IPS DF 6.9 (cell line): Measurements from ENCODE around the gene ANKDD1A.

Experiments used
- DNase-seq: peaks from one replicate; pipeline ENCODE4 v3.0.0-alpha.2; 2013; ENCODE audit warnings: low read depth, low spot score
- H3K27ac ChIP-seq: one replicate; pipeline ENCODE4 v1.5.1; 2013; ENCODE audit warnings: low read length, control low read depth
- H3K27me3 ChIP-seq: 2 replicates; pipeline ENCODE4 v1.6.1; 2013; ENCODE audit warnings: mild to moderate bottlenecking, low read length; ENCODE audit not compliant: control insufficient read depth, insufficient read depth
- H3K36me3 ChIP-seq: 2 replicates; pipeline ENCODE4 v1.6.1; 2013; ENCODE audit warnings: low read length; ENCODE audit not compliant: control insufficient read depth, insufficient read depth
- H3K4me1 ChIP-seq: 2 replicates; pipeline ENCODE4 v1.6.1; 2013; ENCODE audit warnings: low read length; ENCODE audit not compliant: control insufficient read depth, insufficient read depth
- H3K4me3 ChIP-seq: 2 replicates; pipeline ENCODE4 v1.5.1; 2013; ENCODE audit warnings: mild to moderate bottlenecking, low read length
- H3K9me3 ChIP-seq: 2 replicates; pipeline ENCODE4 v1.6.1; 2013; ENCODE audit warnings: low read length, inconsistent platforms; ENCODE audit not compliant: control insufficient read depth, insufficient read depth
- WGBS: extraction: QIAGEN DNeasy Blood & Tissue Kit; methylation state at CpG from one replicate; pipeline ENCODE4 v1.1.7; 2013; ENCODE audit warnings: mixed read lengths, missing lambda C conversion rate; ENCODE audit not compliant: insufficient read length, insufficient coverage; 5-methylcytosine and 5-hydroxymethylcytosine counted together

ANKDD1A gene

DNA sequence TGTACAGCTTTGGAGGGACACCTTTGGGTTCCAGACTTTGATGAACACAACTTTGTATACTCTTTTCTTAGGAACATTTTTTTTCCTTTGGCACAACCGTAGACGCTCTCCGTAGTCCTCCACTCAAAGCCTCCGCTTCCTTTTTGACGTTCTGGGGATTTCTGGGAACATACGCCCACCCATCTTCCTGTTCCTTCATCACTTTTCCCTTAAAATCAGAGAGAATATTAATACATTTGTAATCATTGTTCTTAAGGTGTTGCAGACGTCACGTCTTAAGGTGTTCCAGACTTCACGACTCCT lies 78.4 kb downstream of the ANKDD1A start:
- H3K4me1 ChIP-seq = no peaks in the 10 kb centered on the region
- H3K27ac ChIP-seq = no peak overlapping the region
- WGBS = no CpG with 5 or more reads among the region's 9 CpGs
- peak overlapping the region; percentile 86; the same call in 1 of the 2 replicates for H3K4me3 ChIP-seq
- DNase-seq = no peak
- no peaks in the 10 kb centered on the region for H3K9me3 ChIP-seq
- no peaks in the 10 kb centered on the region for H3K36me3 ChIP-seq
- H3K27me3 ChIP-seq = no peaks in the 10 kb centered on the region

DNA sequence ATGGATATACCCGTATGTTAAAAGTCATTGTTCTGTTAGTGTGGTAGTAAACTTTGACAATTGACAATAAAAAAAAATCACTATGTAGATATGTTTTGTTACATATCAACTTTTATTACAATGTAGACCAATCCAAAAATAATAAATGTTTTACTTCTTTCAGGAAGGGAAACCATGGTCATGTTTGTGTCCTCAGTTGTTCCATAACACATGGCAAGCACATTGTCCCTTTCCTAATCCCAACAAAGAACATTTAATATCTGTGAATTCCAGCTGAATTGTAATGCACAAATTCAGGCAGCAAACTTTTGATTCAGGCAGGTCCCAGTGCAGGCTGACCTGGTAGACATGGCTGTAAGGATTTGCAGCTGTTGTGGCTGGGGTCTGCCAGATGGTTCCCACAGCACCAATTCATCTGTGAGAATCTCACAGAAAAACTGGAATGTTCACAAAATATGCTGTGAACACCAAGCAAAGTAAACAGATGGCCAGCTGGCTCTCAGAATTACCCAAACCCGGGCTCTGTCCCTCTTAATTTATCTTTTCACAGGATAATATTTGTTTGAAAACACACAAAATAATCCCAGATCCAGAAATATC lies 79.9 kb downstream of the ANKDD1A start:
- H3K4me3 ChIP-seq = no peak overlapping the region
- H3K9me3 ChIP-seq = no peaks in the 10 kb centered on the region
- no peak for DNase-seq
- H3K36me3 ChIP-seq = no peaks in the 10 kb centered on the region
- no peak overlapping the region for H3K27ac ChIP-seq
- H3K4me1 ChIP-seq = no peaks in the 10 kb centered on the region
- no peaks in the 10 kb centered on the region for H3K27me3 ChIP-seq
- WGBS = no CpG with 5 or more reads among the region's 2 CpGs

DNA sequence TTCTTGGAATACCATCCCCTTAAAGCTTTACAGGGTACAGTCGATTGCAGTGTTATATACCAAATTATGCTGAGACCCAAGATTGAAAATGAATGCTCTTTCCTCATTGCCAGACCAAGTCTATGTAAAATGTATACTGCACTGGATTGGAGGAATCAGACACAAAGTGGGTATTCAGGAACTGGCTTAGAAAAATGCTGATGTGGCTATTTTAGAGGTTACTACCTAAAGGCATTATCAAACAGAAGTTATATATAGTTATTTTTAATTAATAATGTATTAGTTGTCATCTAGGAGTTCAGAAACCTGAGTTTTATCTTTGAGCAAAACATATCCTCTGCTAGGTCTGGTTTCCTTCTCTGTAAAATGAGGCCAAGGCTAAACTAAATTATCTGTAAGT lies 81.6 kb downstream of the ANKDD1A start:
- no peaks in the 10 kb centered on the region for H3K4me1 ChIP-seq
- no peaks in the 10 kb centered on the region for H3K9me3 ChIP-seq
- DNase-seq = no peak
- H3K27me3 ChIP-seq = no peaks in the 10 kb centered on the region
- no CpG with 5 or more reads among the region's 1 CpG for WGBS
- H3K27ac ChIP-seq = no peak overlapping the region
- H3K4me3 ChIP-seq = no peak overlapping the region
- H3K36me3 ChIP-seq = no peaks in the 10 kb centered on the region

DNA sequence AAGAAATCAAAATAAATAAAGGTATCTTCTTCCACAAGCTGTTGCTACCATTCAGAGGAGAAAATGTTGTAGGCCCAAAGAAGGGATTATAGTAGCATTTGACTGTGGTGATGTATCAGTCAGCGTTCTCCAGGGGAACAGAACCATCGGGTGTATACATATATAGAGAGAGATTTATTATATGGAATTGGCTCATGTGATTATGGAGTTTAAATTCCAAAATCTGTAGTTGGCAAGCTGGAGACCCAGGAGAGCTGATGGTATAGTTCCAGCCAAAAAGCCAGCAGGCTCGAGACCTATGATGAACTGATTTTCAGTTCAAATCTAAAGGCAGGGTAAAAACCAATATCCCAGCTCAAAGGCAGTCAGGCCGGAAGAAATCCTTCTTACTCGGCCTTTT lies 85.4 kb downstream of the ANKDD1A start:
- Histone ChIP-seq H3K27me3 (no peaks in the 10 kb centered on the region), H3K4me3 (no peak overlapping the region), H3K4me1 (no peaks in the 10 kb centered on the region), H3K36me3 (no peaks in the 10 kb centered on the region), H3K9me3 (no peaks in the 10 kb centered on the region), H3K27ac (no peak overlapping the region)
- DNase-seq = no peak
- no CpG with 5 or more reads among the region's 5 CpGs for WGBS

DNA sequence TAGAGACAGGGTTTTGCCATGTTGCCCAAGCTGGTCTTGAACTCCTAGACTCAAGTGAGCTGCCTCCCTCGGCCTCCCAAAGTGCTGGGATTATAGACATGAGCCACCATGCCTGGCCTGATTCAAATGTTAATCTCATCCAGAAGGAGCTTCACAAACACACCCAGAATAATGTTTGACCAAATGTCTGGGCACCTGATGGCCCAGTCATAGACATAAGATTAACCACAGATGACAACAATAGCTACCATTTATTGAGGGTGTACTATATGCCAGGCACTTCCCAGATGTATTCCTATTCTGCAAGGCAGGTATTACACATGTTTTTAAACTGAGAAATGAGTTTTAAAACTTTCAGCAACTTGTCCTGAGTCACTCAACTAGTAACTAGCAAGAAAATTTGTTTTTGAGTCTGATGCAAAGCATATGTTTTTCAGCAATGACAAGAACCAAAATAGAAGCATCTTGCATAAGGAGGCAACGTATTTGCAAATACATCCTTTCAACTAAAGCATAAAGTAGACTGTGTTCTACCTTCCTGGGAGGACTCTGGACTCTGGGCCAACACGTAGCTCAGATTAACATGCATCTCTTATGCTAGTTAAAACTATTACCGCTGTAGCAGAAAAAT lies 86.2 kb downstream of the ANKDD1A start:
- H3K4me3 ChIP-seq = no peak overlapping the region
- H3K4me1 ChIP-seq = no peaks in the 10 kb centered on the region
- H3K36me3 ChIP-seq = no peaks in the 10 kb centered on the region
- no CpG with 5 or more reads among the region's 4 CpGs for WGBS
- no peak for DNase-seq
- no peak overlapping the region for H3K27ac ChIP-seq
- H3K9me3 ChIP-seq = no peaks in the 10 kb centered on the region
- no peaks in the 10 kb centered on the region for H3K27me3 ChIP-seq

GRCh38 chr15:65004993-65005392 lies 93.3 kb downstream of the ANKDD1A start:
- Histone ChIP-seq H3K36me3 (no peaks in the 10 kb centered on the region), H3K4me1 (no peaks in the 10 kb centered on the region), H3K9me3 (no peaks in the 10 kb centered on the region), H3K27me3 (no peaks in the 10 kb centered on the region), H3K27ac (no peak overlapping the region), H3K4me3 (no peak overlapping the region)
- no CpG with 5 or more reads among the region's 3 CpGs for WGBS
- no peak for DNase-seq

GRCh38 chr15:65006876-65007275 lies 95.2 kb downstream of the ANKDD1A start:
- no CpG with 5 or more reads among the region's 3 CpGs for WGBS
- H3K27me3 ChIP-seq = no peaks in the 10 kb centered on the region
- no peak for DNase-seq
- H3K9me3 ChIP-seq = no peaks in the 10 kb centered on the region
- H3K4me1 ChIP-seq = no peaks in the 10 kb centered on the region
- no peak overlapping the region for H3K27ac ChIP-seq
- no peaks in the 10 kb centered on the region for H3K36me3 ChIP-seq
- no peak overlapping the region for H3K4me3 ChIP-seq
